Activated CD4-positive, alpha-beta memory T cell treated with anti-CD3 and anti-CD28 coated beads for 36 hours (primary cell): Measurements from ENCODE around the gene CFAP221. TPM values are rescaled to one million over a fixed set of nuclear protein-coding genes. Genes with fewer than 3 reads are reported as not detected.

Experiments
- CTCF ChIA-PET: fragments of 350-600 bp; sonication (Branson Sonifier 250); formaldehyde crosslinking; loops from one replicate; lab custom pipeline; 2021; ENCODE audit warnings: antibody characterized with exemption, inconsistent platforms; lab: Charles Lee
- POLR2A ChIA-PET: fragments of 350-600 bp; sonication (Branson Sonifier 250); formaldehyde crosslinking; loops from one replicate; lab custom pipeline; 2021; ENCODE audit warnings: antibody characterized with exemption; lab: Charles Lee
- DNase-seq: peaks from one replicate; pipeline ENCODE4 v3.0.0-alpha.2; 2020
- H3K27ac Mint-ChIP-seq: one replicate; pipeline ENCODE4 v1.8.0; 2021; ENCODE audit warnings: mixed read lengths
- H3K27me3 Mint-ChIP-seq: one replicate; pipeline ENCODE4 v1.8.0; 2021; ENCODE audit warnings: mixed read lengths
- H3K36me3 Mint-ChIP-seq: one replicate; pipeline ENCODE4 v1.8.0; 2021; ENCODE audit warnings: mixed read lengths
- H3K4me1 Mint-ChIP-seq: one replicate; pipeline ENCODE4 v1.8.0; 2021; ENCODE audit warnings: low read depth, mixed read lengths
- H3K4me3 Mint-ChIP-seq: one replicate; pipeline ENCODE4 v1.8.0; 2021; ENCODE audit warnings: mild to moderate bottlenecking, mixed read lengths
- H3K9me3 Mint-ChIP-seq: one replicate; pipeline ENCODE4 v1.8.0; 2021; ENCODE audit warnings: mixed read lengths
- intact Hi-C: fragments of 100-400 bp; cut with micrococcal nuclease; formaldehyde crosslinking; loops from one replicate; pipeline ENCODE4 v1.15.1; 2023
- total RNA-seq, 2 experiments: library from RNA; stranded (reverse); gene quantifications; one replicate each; pipeline ENCODE4 v1.2.3, GENCODE V29; 2021

CFAP221 gene
- total RNA-seq, 2 experiments from 2014 or later, result not detected

GRCh38 chr2:119699016-119699606 lies 154.9 kb downstream of the CFAP221 start:
- Mint-ChIP-seq H3K27ac (no peak overlapping the region), H3K27me3 (no peaks in the 10 kb centered on the region), H3K4me3 (no peak overlapping the region), H3K9me3 (no peaks in the 10 kb centered on the region), H3K4me1 (peaks cover 33% of the 10 kb centered on the region), H3K36me3 (no peaks in the 10 kb centered on the region)
- DNase-seq, result no peak
- ChIA-PET CTCF (interaction anchor here (1.1 to 5.8 kb wide), 4 partner anchors 58 to 479 kb away, joined by 3 to 73 read pairs (median 4); no protein-coding TSS in a partner anchor), POLR2A (no interaction called here)
- intact Hi-C loops, result no loop called here

- Mint-ChIP-seq H3K36me3 (no peaks in the 10 kb centered on the region), H3K9me3 (peaks cover 6% of the 10 kb centered on the region), H3K4me1 (peaks cover 34% of the 10 kb centered on the region), H3K4me3 (no peak overlapping the region), H3K27ac (no peak overlapping the region), H3K27me3 (no peaks in the 10 kb centered on the region)
- DNase-seq, result no peak
- ChIA-PET CTCF (interaction anchor here (1.2 to 5.8 kb wide), 4 partner anchors 54 to 477 kb away, joined by 3 to 73 read pairs (median 6); no protein-coding TSS in a partner anchor), POLR2A (no interaction called here)
- intact Hi-C loops, result loop anchor here (5.0 kb wide), 3 partner anchors 59 to 611 kb away; partner anchors contain the start of gene EPB41L5
Observed at GRCh38 chr2:119700866-119701265, 156.6 kb downstream of the CFAP221 start.

GRCh38 chr2:119701352-119701751 lies 157.1 kb downstream of the CFAP221 start:
- no peak overlapping the region for H3K27ac Mint-ChIP-seq
- intact Hi-C loops, result loop anchor here (5.0 kb wide), 3 partner anchors 59 to 611 kb away; partner anchors contain the start of gene EPB41L5
- H3K4me3 Mint-ChIP-seq, result no peak overlapping the region
- ChIA-PET POLR2A (no interaction called here), CTCF (interaction anchor here (0.8 to 5.8 kb wide), 4 partner anchors 16 to 475 kb away, joined by 3 to 98 read pairs (median 41); no protein-coding TSS in a partner anchor)
- no peaks in the 10 kb centered on the region for H3K27me3 Mint-ChIP-seq
- DNase-seq, result no peak
- H3K36me3 Mint-ChIP-seq, result no peaks in the 10 kb centered on the region
- peaks cover 6% of the 10 kb centered on the region for H3K9me3 Mint-ChIP-seq
- peaks cover 32% of the 10 kb centered on the region for H3K4me1 Mint-ChIP-seq

- H3K4me1 Mint-ChIP-seq, result peaks cover 24% of the 10 kb centered on the region
- POLR2A ChIA-PET, result no interaction called here
- no peak overlapping the region for H3K27ac Mint-ChIP-seq
- no peaks in the 10 kb centered on the region for H3K36me3 Mint-ChIP-seq
- CTCF ChIA-PET, result interaction anchor here (0.8 to 5.8 kb wide), 27 partner anchors 10 to 611 kb away, joined by 3 to 98 read pairs (median 4); partner anchors contain the start of gene PTPN4
- no peak for DNase-seq
- peaks cover 6% of the 10 kb centered on the region for H3K9me3 Mint-ChIP-seq
- no peak overlapping the region for H3K4me3 Mint-ChIP-seq
- H3K27me3 Mint-ChIP-seq, result no peaks in the 10 kb centered on the region
- intact Hi-C loops, result loop anchor here (5.0 kb wide), 3 partner anchors 60 to 610 kb away; partner anchors contain the start of gene EPB41L5
Observed at GRCh38 chr2:119702203-119702917, 158.1 kb downstream of the CFAP221 start.

- ChIA-PET POLR2A (interaction anchor here (0.6 to 1.9 kb wide), 2 partner anchors 121 to 474 kb away, joined by 4 to 5 read pairs; no protein-coding TSS in a partner anchor), CTCF (interaction anchor here (0.6 to 5.8 kb wide), 32 partner anchors 11 to 610 kb away, joined by 3 to 98 read pairs (median 4); partner anchors contain the start of genes PTPN4 and TMEM177)
- no peaks in the 10 kb centered on the region for H3K27me3 Mint-ChIP-seq
- intact Hi-C loops, result loop anchor here (1.0 to 5.0 kb wide), 6 partner anchors 56 to 609 kb away; partner anchors contain the start of genes EPB41L5 and PTPN4
- no peak overlapping the region for H3K27ac Mint-ChIP-seq
- peak; percentile 80 for DNase-seq
- no peak overlapping the region for H3K4me3 Mint-ChIP-seq
- H3K36me3 Mint-ChIP-seq, result no peaks in the 10 kb centered on the region
- H3K4me1 Mint-ChIP-seq, result peaks cover 19% of the 10 kb centered on the region
- peaks cover 6% of the 10 kb centered on the region for H3K9me3 Mint-ChIP-seq
Observed at GRCh38 chr2:119702918-119703401, 158.7 kb downstream of the CFAP221 start.

GRCh38 chr2:119703526-119703925 lies 159.3 kb downstream of the CFAP221 start:
- ChIA-PET CTCF (interaction anchor here (0.6 to 5.8 kb wide), 33 partner anchors 12 to 977 kb away, joined by 3 to 98 read pairs (median 4); partner anchors contain the start of genes PTPN4 and TMEM177), POLR2A (interaction anchor here (0.6 to 1.9 kb wide), 3 partner anchors 15 to 473 kb away, joined by 4 to 5 read pairs (median 5); no protein-coding TSS in a partner anchor)
- Mint-ChIP-seq H3K4me3 (no peak overlapping the region), H3K4me1 (peaks cover 17% of the 10 kb centered on the region), H3K27ac (no peak overlapping the region), H3K27me3 (no peaks in the 10 kb centered on the region), H3K36me3 (no peaks in the 10 kb centered on the region), H3K9me3 (peaks cover 6% of the 10 kb centered on the region)
- intact Hi-C loops, result loop anchor here (1.0 to 5.0 kb wide), 6 partner anchors 56 to 609 kb away; partner anchors contain the start of genes EPB41L5 and PTPN4
- no peak for DNase-seq

GRCh38 chr2:119704670-119705120 lies 160.4 kb downstream of the CFAP221 start:
- ChIA-PET CTCF (interaction anchor here (0.6 to 5.8 kb wide), 16 partner anchors 14 to 976 kb away, joined by 3 to 98 read pairs (median 4); partner anchors contain the start of gene PTPN4), POLR2A (interaction anchor here (0.9 to 1.9 kb wide), 3 partner anchors 14 to 472 kb away, joined by 4 to 5 read pairs (median 5); partner anchors contain the start of gene PTPN4)
- intact Hi-C loops, result loop anchor here (1.0 to 5.0 kb wide), 6 partner anchors 15 to 608 kb away; partner anchors contain the start of gene EPB41L5
- no peaks in the 10 kb centered on the region for H3K27me3 Mint-ChIP-seq
- no peak overlapping the region for H3K4me3 Mint-ChIP-seq
- H3K36me3 Mint-ChIP-seq, result no peaks in the 10 kb centered on the region
- H3K4me1 Mint-ChIP-seq, result peaks cover 17% of the 10 kb centered on the region
- H3K27ac Mint-ChIP-seq, result peak overlapping the region; percentile 2
- H3K9me3 Mint-ChIP-seq, result peaks cover 6% of the 10 kb centered on the region
- peak; percentile 51 for DNase-seq

- Mint-ChIP-seq H3K9me3 (peaks cover 6% of the 10 kb centered on the region), H3K27me3 (no peaks in the 10 kb centered on the region), H3K36me3 (no peaks in the 10 kb centered on the region), H3K27ac (no peak overlapping the region), H3K4me1 (peaks cover 17% of the 10 kb centered on the region), H3K4me3 (no peak overlapping the region)
- no peak for DNase-seq
- POLR2A ChIA-PET, result no interaction called here
- CTCF ChIA-PET, result interaction anchor here (3.7 kb wide), 1 partner anchor 121 kb away, joined by 33 read pairs; no protein-coding TSS in a partner anchor
- intact Hi-C loops, result no loop called here
Observed at GRCh38 chr2:119706221-119706620, 162.0 kb downstream of the CFAP221 start.

Other genes with a start within 250 kb of the CFAP221 start
- 10 to 100 TPM; 10.5 to 11.5 TPM for gene C2orf76, start 177.6 kb upstream of the CFAP221 start, total RNA-seq
- gene DBI, start 177.5 kb upstream of the CFAP221 start, total RNA-seq, result 100 to 1,000 TPM; 149 to 150 TPM
- not detected for gene TMEM37, start 112.6 kb upstream of the CFAP221 start, total RNA-seq
- not detected for gene SCTR, start 20.0 kb upstream of the CFAP221 start, total RNA-seq
- 10 to 100 TPM; 13.5 to 14.9 TPM for gene TMEM177, start 134.8 kb downstream of the CFAP221 start, total RNA-seq
- 10 to 100 TPM; 29.4 to 31.6 TPM for gene PTPN4, start 215.5 kb downstream of the CFAP221 start, total RNA-seq